Tibial nerve (tissue), 4 donors: ENCODE measurements around the gene SPATS2L. TPM values are rescaled to one million over a fixed set of nuclear protein-coding genes. Genes with fewer than 3 reads are reported as not detected.
A peak's percentile ranks its signal among the peaks of the same experiment; 100 is the strongest.

Experiments
- DNase-seq, 2 donors: peaks; one replicate each; pipeline ENCODE4 v3.0.0-alpha.2; 2019; ENCODE audit warnings: low spot score in 2 of 2
- H3K27ac ChIP-seq, 4 donors: fragments of 200-600 bp; sonication (generic) in 3 of 4; one replicate each; pipeline ENCODE4 v1.5.1; 2017 to 2019; ENCODE audit warnings: mild to moderate bottlenecking in 1 of 4
- H3K27me3 ChIP-seq, 2 donors: fragments of 200-600 bp; sonication (generic) in 1 of 2; one replicate each; pipeline versions ENCODE4 v1.5.1 to v1.6.0; 2017 to 2019
- H3K36me3 ChIP-seq, 3 donors: fragments of 200-600 bp; sonication (generic); one replicate each; pipeline ENCODE4 v1.5.1; 2018 to 2019
- H3K4me1 ChIP-seq, 4 donors: fragments of 200-600 bp; sonication (generic) in 3 of 4; one replicate each; pipeline ENCODE4 v1.5.1; 2017 to 2019
- H3K4me3 ChIP-seq, 4 donors: fragments of 200-600 bp; sonication (generic) in 3 of 4; one replicate each; pipeline ENCODE4 v1.5.1; 2017 to 2019; ENCODE audit warnings: mild to moderate bottlenecking in 1 of 4, moderate library complexity in 1 of 4
- H3K9me3 ChIP-seq, 4 donors: fragments of 200-600 bp; sonication (generic) in 3 of 4; one replicate each; pipeline ENCODE4 v1.5.1; 2017 to 2019
- CTCF ChIP-seq, 5 experiments: fragments of 200-600 bp in 3 of 5; fragments of 450-650 bp in 2 of 5; sonication (generic) in 3 of 5; IDR thresholded peaks; one replicate each; pipeline ENCODE4 v1.5.1; 2016 to 2019; ENCODE audit warnings: antibody characterized with exemption in 5 of 5, mild to moderate bottlenecking in 3 of 5, moderate library complexity in 2 of 5
- EP300 ChIP-seq, 2 donors: sonication (generic); formaldehyde crosslinking; IDR thresholded peaks; one replicate each; pipeline ENCODE4 v1.6.1; 2017; ENCODE audit warnings: antibody characterized with exemption in 2 of 2, mild to moderate bottlenecking in 1 of 2
- POLR2A ChIP-seq, 2 donors: fragments of 450-650 bp; IDR thresholded peaks; one replicate each; pipeline ENCODE4 v1.6.1; 2017; ENCODE audit warnings: antibody characterized with exemption in 2 of 2, mild to moderate bottlenecking in 2 of 2, moderate library complexity in 2 of 2
- WGBS, 2 donors: methylation state at CpG; one replicate each; pipeline ENCODE4 v1.1.5; 2018; 5-methylcytosine and 5-hydroxymethylcytosine counted together
- total RNA-seq, 4 donors: library from RNA; depleted of rRNA; stranded (reverse); fragments of >200 nt; gene quantifications; one replicate each; pipeline ENCODE4 v1.1.0, GENCODE V29; 2016

Gene SPATS2L
- total RNA-seq, 4 donors from 2014 or later = 50.9 to 74.1 (median 57.2) TPM

DNA sequence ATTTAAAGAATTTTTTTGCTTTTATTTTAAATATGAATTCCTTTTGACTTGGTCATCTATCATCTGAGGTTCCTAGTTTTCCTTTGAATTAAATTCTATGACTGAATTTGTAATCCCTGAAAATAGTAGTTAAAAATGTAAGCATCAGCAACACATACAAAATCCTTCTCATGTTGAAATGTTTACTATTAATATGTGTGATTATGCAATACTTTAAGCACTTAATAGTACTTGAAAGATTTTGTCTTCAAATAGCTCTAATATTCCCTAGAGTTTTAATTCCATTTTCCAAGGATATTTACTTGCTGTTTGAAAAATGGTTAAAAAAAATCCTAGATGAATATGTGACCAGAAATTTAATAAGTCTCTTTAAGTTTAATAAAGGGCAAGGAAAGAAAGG lies 26.6 kb upstream of the SPATS2L start:
- H3K4me3 ChIP-seq = no peak overlapping the region
- TF ChIP-seq POLR2A (IDR thresholded peaks at IDR 0.05) (no peak), CTCF (IDR thresholded peaks at IDR 0.05) (no peak), EP300 (IDR thresholded peaks at IDR 0.05) (no peak)
- no peaks in the 10 kb centered on the region for H3K27me3 ChIP-seq
- no peak overlapping the region for H3K27ac ChIP-seq
- no peaks in the 10 kb centered on the region for H3K36me3 ChIP-seq
- no peaks in the 10 kb centered on the region for H3K4me1 ChIP-seq
- no peak for DNase-seq
- no peaks in the 10 kb centered on the region for H3K9me3 ChIP-seq

DNA sequence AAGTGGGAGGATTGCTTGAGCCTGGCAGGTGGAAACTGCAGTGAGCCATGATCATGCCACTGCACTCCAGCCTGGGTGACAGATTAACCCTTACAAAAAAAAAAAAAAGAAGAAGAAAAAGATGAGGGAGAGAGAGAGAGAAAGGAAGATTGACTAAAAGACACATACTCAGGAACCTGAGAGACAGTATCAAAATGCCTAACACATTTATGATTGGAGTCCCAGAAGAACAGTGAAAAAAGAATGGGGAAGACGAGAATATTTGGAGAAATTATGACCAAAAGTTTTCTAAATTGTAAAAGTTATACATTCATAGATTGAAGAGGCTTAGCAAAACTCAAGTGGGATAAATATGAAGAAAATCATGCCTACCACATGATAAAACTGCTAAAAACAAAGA lies 19.9 kb upstream of the SPATS2L start:
- Histone ChIP-seq H3K4me1 (no peaks in the 10 kb centered on the region), H3K27ac (no peak overlapping the region), H3K36me3 (no peaks in the 10 kb centered on the region), H3K9me3 (no peaks in the 10 kb centered on the region), H3K4me3 (no peak overlapping the region), H3K27me3 (no peaks in the 10 kb centered on the region)
- WGBS, 2 donors = 94 to 97% methylated on average over 1 of the region's 1 CpG
- no peak for TF ChIP-seq EP300 (IDR thresholded peaks at IDR 0.05)
- no peak for TF ChIP-seq POLR2A (IDR thresholded peaks at IDR 0.05)
- TF ChIP-seq CTCF (IDR thresholded peaks at IDR 0.05) = no peak
- no peak for DNase-seq

- no peaks in the 10 kb centered on the region for H3K36me3 ChIP-seq
- peak; percentile 18 to 58 for DNase-seq
- WGBS, 2 donors = 75 to 76% methylated on average over 5 of the region's 5 CpGs
- no peaks in the 10 kb centered on the region for H3K27me3 ChIP-seq
- TF ChIP-seq EP300 (IDR thresholded peaks at IDR 0.05) = peak in 1 of 2 donors; percentile 62
- TF ChIP-seq POLR2A (IDR thresholded peaks at IDR 0.05) = no peak
- TF ChIP-seq CTCF (IDR thresholded peaks at IDR 0.05) = no peak
- H3K4me3 ChIP-seq = no peak overlapping the region
- no peaks in the 10 kb centered on the region for H3K4me1 ChIP-seq
- no peaks in the 10 kb centered on the region for H3K9me3 ChIP-seq
- no peak overlapping the region for H3K27ac ChIP-seq
These were observed 17.6 kb upstream of the SPATS2L start for GRCh38 chr2:200288670-200289429.

DNA sequence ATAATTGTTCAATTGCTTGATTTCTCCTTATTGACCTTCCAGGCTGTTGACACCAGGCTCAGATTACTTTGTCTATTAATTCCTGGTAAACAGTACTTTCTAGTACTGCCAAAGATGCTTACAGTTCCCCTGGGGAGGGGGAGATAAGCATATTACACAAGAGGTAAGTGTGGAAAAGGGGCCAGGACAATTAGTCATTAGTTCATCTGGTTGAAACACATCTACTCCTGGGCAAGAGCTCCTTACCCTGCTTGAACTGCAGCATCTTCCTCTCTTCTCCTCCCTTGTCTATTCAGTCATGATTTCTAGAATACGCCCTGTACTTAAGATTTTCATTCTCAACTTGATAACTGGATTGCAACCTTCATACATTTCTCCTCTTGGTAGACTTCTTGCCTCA lies 10.4 kb upstream of the SPATS2L start:
- Histone ChIP-seq H3K27me3 (no peaks in the 10 kb centered on the region), H3K27ac (no peak overlapping the region), H3K36me3 (no peaks in the 10 kb centered on the region), H3K4me1 (peaks cover 0 to 11% (median 0%) of the 10 kb centered on the region in 4 donors), H3K9me3 (no peaks in the 10 kb centered on the region), H3K4me3 (no peak overlapping the region)
- TF ChIP-seq CTCF (IDR thresholded peaks at IDR 0.05) = no peak
- TF ChIP-seq POLR2A (IDR thresholded peaks at IDR 0.05) = no peak
- no peak for TF ChIP-seq EP300 (IDR thresholded peaks at IDR 0.05)
- no peak for DNase-seq
- WGBS, 2 donors = 87 to 97% methylated on average over 1 of the region's 1 CpG

- TF ChIP-seq POLR2A (IDR thresholded peaks at IDR 0.05) = no peak
- no peak for TF ChIP-seq CTCF (IDR thresholded peaks at IDR 0.05)
- TF ChIP-seq EP300 (IDR thresholded peaks at IDR 0.05) = no peak
- Histone ChIP-seq H3K9me3 (no peaks in the 10 kb centered on the region), H3K36me3 (no peaks in the 10 kb centered on the region), H3K27me3 (no peaks in the 10 kb centered on the region), H3K27ac (no peak overlapping the region), H3K4me3 (no peak overlapping the region), H3K4me1 (peaks cover 0 to 16% (median 0%) of the 10 kb centered on the region in 4 donors)
- DNase-seq = no peak
- 90 to 96% methylated on average over 5 of the region's 5 CpGs for WGBS, 2 donors
These were observed 9.4 kb upstream of the SPATS2L start for GRCh38 chr2:200297100-200297499.
